Gastroesophageal sphincter (tissue), 4 donors: ENCODE measurements around the gene PLN. TPM values are rescaled to one million over a fixed set of nuclear protein-coding genes. Genes with fewer than 3 reads are reported as not detected.
A peak's percentile ranks its signal among the peaks of the same experiment; 100 is the strongest.

ENCODE experiments used
- ATAC-seq: fragments of 150-250 bp; one replicate; pipeline ENCODE4 v1.9.1; 2016; ENCODE audit warnings: mild to moderate bottlenecking, moderate library complexity
- H3K27ac ChIP-seq, 4 donors: fragments of 200-600 bp; sonication (generic) in 3 of 4; 1 replicate in 3 of 4; 2 replicates in 1 of 4; pipeline ENCODE4 v1.5.1; 2016 to 2019
- H3K27me3 ChIP-seq: fragments of 200-600 bp; sonication (generic); one replicate; pipeline ENCODE4 v1.5.1; 2019
- H3K36me3 ChIP-seq, 2 donors: fragments of 200-600 bp; sonication (generic); one replicate each; pipeline ENCODE4 v1.5.1; 2019; ENCODE audit warnings: control low read depth in 1 of 2
- H3K4me1 ChIP-seq, 3 donors: fragments of 200-600 bp; sonication (generic); 1 replicate in 2 of 3; 2 replicates in 1 of 3; pipeline ENCODE4 v1.5.1; 2016 to 2019; ENCODE audit warnings: control low read depth in 2 of 3
- H3K4me3 ChIP-seq, 2 donors: fragments of 200-600 bp; sonication (generic); one replicate each; pipeline ENCODE4 v1.5.1; 2019; ENCODE audit warnings: mild to moderate bottlenecking in 1 of 2, moderate library complexity in 1 of 2
- H3K9me3 ChIP-seq, 3 donors: fragments of 200-600 bp; sonication (generic); one replicate each; pipeline ENCODE4 v1.5.1; 2017 to 2019; ENCODE audit warnings: control low read depth in 2 of 3
- CTCF ChIP-seq, 4 experiments: fragments of 200-600 bp in 2 of 4; fragments of 450-650 bp in 2 of 4; sonication (generic) in 1 of 4; IDR thresholded peaks; one replicate each; pipeline ENCODE4 v1.5.1; 2017 to 2019; ENCODE audit warnings: antibody characterized with exemption in 4 of 4, mild to moderate bottlenecking in 2 of 4, moderate library complexity in 2 of 4
- EP300 ChIP-seq: sonication (generic); formaldehyde crosslinking; IDR thresholded peaks from one replicate; pipeline ENCODE4 v1.6.1; 2017; ENCODE audit warnings: antibody characterized with exemption, mild to moderate bottlenecking
- POLR2A ChIP-seq, 2 donors: fragments of 450-650 bp; IDR thresholded peaks; one replicate each; pipeline ENCODE4 v1.6.1; 2017; ENCODE audit warnings: antibody characterized with exemption in 2 of 2, mild to moderate bottlenecking in 2 of 2, moderate library complexity in 1 of 2
- POLR2AphosphoS5 ChIP-seq: sonication (generic); formaldehyde crosslinking; IDR thresholded peaks from one replicate; pipeline ENCODE4 v1.6.1; 2017; ENCODE audit warnings: antibody characterized with exemption
- WGBS, 2 donors: methylation state at CpG; one replicate each; pipeline ENCODE4 v1.1.5; 2018; ENCODE audit warnings: low coverage in 1 of 2; 5-methylcytosine and 5-hydroxymethylcytosine counted together
- total RNA-seq, 4 donors: library from RNA; depleted of rRNA; stranded (reverse); fragments of >200 nt; gene quantifications; one replicate each; pipeline ENCODE4 v1.1.0, GENCODE V29; 2016

PLN gene
- total RNA-seq, 4 donors from 2014 or later, result 318 to 555 (median 484) TPM

GRCh38 chr6:118544105-118544504 is 4.0 kb upstream of the PLN start:
- H3K4me3 ChIP-seq, result no peak overlapping the region
- no peaks in the 10 kb centered on the region for H3K36me3 ChIP-seq
- 76 to 100% methylated on average over 2 to 3 of the region's 3 CpGs for WGBS, 2 donors
- no peaks in the 10 kb centered on the region for H3K27me3 ChIP-seq
- H3K27ac ChIP-seq, result no peak overlapping the region
- TF ChIP-seq EP300 (no peak), POLR2A (IDR thresholded peaks at IDR 0.05) (no peak), POLR2AphosphoS5 (no peak), CTCF (IDR thresholded peaks at IDR 0.05) (no peak)
- no peaks in the 10 kb centered on the region for H3K9me3 ChIP-seq
- ATAC-seq, result no peak
- H3K4me1 ChIP-seq, result peaks cover 0 to 21% (median 2%) of the 10 kb centered on the region in 3 donors

- H3K4me3 ChIP-seq, result peak overlapping the region; percentile 43 to 95
- H3K27me3 ChIP-seq, result no peaks in the 10 kb centered on the region
- H3K27ac ChIP-seq, result peak overlapping the region; percentile 72 to 93 (median 76)
- H3K4me1 ChIP-seq, result peaks cover 0 to 26% (median 2%) of the 10 kb centered on the region in 3 donors
- TF ChIP-seq POLR2A (IDR thresholded peaks at IDR 0.05) (no peak), POLR2AphosphoS5 (no peak)
- H3K9me3 ChIP-seq, result no peaks in the 10 kb centered on the region
- H3K36me3 ChIP-seq, result no peaks in the 10 kb centered on the region
- whole genome bisulfite sequencing, 2 donors, result 27 to 34% methylated on average over 4 of the region's 4 CpGs
- no peak for ATAC-seq
Observed at GRCh38 chr6:118546164-118546879, 1.8 kb upstream of the PLN start.

GRCh38 chr6:118546880-118547218 is 1.2 kb upstream of the PLN start:
- peak overlapping the region; percentile 43 to 95 for H3K4me3 ChIP-seq
- TF ChIP-seq CTCF (IDR thresholded peaks at IDR 0.05), result no peak
- TF ChIP-seq POLR2AphosphoS5, result no peak
- H3K4me1 ChIP-seq, result peaks cover 0 to 31% (median 2%) of the 10 kb centered on the region in 3 donors
- H3K27ac ChIP-seq, result peak overlapping the region; percentile 72 to 93 (median 76)
- WGBS, 2 donors, result 18 to 31% methylated on average over 1 of the region's 1 CpG
- H3K27me3 ChIP-seq, result no peaks in the 10 kb centered on the region
- ATAC-seq, result no peak
- H3K9me3 ChIP-seq, result no peaks in the 10 kb centered on the region
- no peaks in the 10 kb centered on the region for H3K36me3 ChIP-seq

- TF ChIP-seq CTCF (IDR thresholded peaks at IDR 0.05) (no peak), EP300 (no peak), POLR2AphosphoS5 (no peak), POLR2A (IDR thresholded peaks at IDR 0.05) (no peak)
- Histone ChIP-seq H3K27ac (peak overlapping the region; percentile 72 to 93 (median 76)), H3K4me1 (peaks cover 0 to 38% (median 0%) of the 10 kb centered on the region in 3 donors), H3K27me3 (no peaks in the 10 kb centered on the region), H3K36me3 (no peaks in the 10 kb centered on the region), H3K4me3 (peak overlapping the region; percentile 43 to 95), H3K9me3 (no peaks in the 10 kb centered on the region)
- no peak for ATAC-seq
Observed at GRCh38 chr6:118548613-118549012, 517 bp downstream of the PLN start.

GRCh38 chr6:118551063-118552053 is 3.3 kb downstream of the PLN start:
- TF ChIP-seq POLR2A (IDR thresholded peaks at IDR 0.05), result no peak
- peak; percentile 40 to 73 (median 67) for TF ChIP-seq CTCF (IDR thresholded peaks at IDR 0.05)
- TF ChIP-seq POLR2AphosphoS5, result peak; percentile 20
- Histone ChIP-seq H3K4me3 (peak overlapping the region; percentile 43 to 95), H3K27ac (peak overlapping the region; percentile 68 to 93 (median 75)), H3K9me3 (no peaks in the 10 kb centered on the region), H3K27me3 (no peaks in the 10 kb centered on the region), H3K4me1 (peaks cover 0 to 57% (median 0%) of the 10 kb centered on the region in 3 donors), H3K36me3 (no peaks in the 10 kb centered on the region)
- peak; percentile 70 for ATAC-seq
- 14 to 15% methylated on average over 3 of the region's 3 CpGs for WGBS, 2 donors
